Forelimb muscle (tissue), 1 donor: ENCODE results near the gene ACSM2A. TPM values are rescaled to one million over a fixed set of nuclear protein-coding genes. Genes with fewer than 3 reads are reported as not detected.

Source experiments
- polyA plus RNA-seq: library from polyadenylated mRNA; unstranded; fragments of 120-200 nt; gene quantifications from one replicate; pipeline ENCODE4 v1.2.1, GENCODE V29; 2013; ENCODE audit not compliant: insufficient read length

The ACSM2A gene
- polyA plus RNA-seq, 1 donor, result 0.35 TPM

Other genes starting within 250 kb of the ACSM2A start
- not detected for gene GP2, start 124.0 kb upstream of the ACSM2A start, polyA plus RNA-seq
- not detected for gene UMOD, start 98.8 kb upstream of the ACSM2A start, polyA plus RNA-seq
- gene PDILT, start 46.8 kb upstream of the ACSM2A start, polyA plus RNA-seq, result not detected
- 0.19 TPM for gene ACSM5, start 42.0 kb upstream of the ACSM2A start, polyA plus RNA-seq
- 0.42 TPM for gene ACSM2B, start 124.8 kb downstream of the ACSM2A start, polyA plus RNA-seq
- 0.13 TPM for gene ACSM1, start 246.2 kb downstream of the ACSM2A start, polyA plus RNA-seq